Common myeloid progenitor, CD34-positive (primary cell): ENCODE measurements around the gene AGAP1.

ENCODE experiments used
- CTCF ChIA-PET: fragments of 350-600 bp; sonication (Branson Sonifier 250); formaldehyde crosslinking; loops from one replicate; lab custom pipeline; 2021; ENCODE audit warnings: antibody characterized with exemption; lab: Charles Lee
- POLR2A ChIA-PET: fragments of 350-600 bp; sonication (Branson Sonifier 250); formaldehyde crosslinking; loops from one replicate; lab custom pipeline; 2021; ENCODE audit warnings: antibody characterized with exemption; lab: Charles Lee
- DNase-seq, 3 donors: peaks; one replicate each; pipeline versions ENCODE4 v3.0.0 to v3.0.0-alpha.2; 2013
- H3K27ac ChIP-seq, 2 experiments: 1 replicate in 1 of 2; 2 replicates in 1 of 2; pipeline ENCODE4 v1.7.0; 2013; ENCODE audit warnings: inconsistent platforms in 2 of 2, low read length in 2 of 2, mild to moderate bottlenecking in 2 of 2, low read depth in 1 of 2, moderate library complexity in 1 of 2; ENCODE audit not compliant: severe bottlenecking in 2 of 2, insufficient read depth in 1 of 2, poor library complexity in 1 of 2
- H3K27me3 ChIP-seq, 5 experiments: replicated peaks in 2 of 5; 1 replicate in 3 of 5; 2 replicates in 2 of 5; pipeline versions ENCODE4 v1.6.1 to v1.7.0; 2013; ENCODE audit warnings: low read length in 4 of 5, mild to moderate bottlenecking in 2 of 5, moderate library complexity in 2 of 5, inconsistent platforms in 1 of 5; ENCODE audit not compliant: insufficient read depth in 5 of 5, control insufficient read depth in 4 of 5
- H3K36me3 ChIP-seq, 4 experiments: 1 replicate in 2 of 4; 2 replicates in 2 of 4; pipeline versions ENCODE4 v1.6.1 to v1.7.0; 2013; ENCODE audit warnings: low read length in 3 of 4, control low read depth in 1 of 4, mild to moderate bottlenecking in 1 of 4; ENCODE audit not compliant: control insufficient read depth in 4 of 4, insufficient read depth in 4 of 4
- H3K4me1 ChIP-seq, 4 experiments: 1 replicate in 3 of 4; 2 replicates in 1 of 4; pipeline versions ENCODE4 v1.6.1 to v1.7.1; 2013; ENCODE audit warnings: low read length in 3 of 4, mild to moderate bottlenecking in 3 of 4, control low read depth in 1 of 4, inconsistent platforms in 1 of 4, moderate library complexity in 1 of 4; ENCODE audit not compliant: control insufficient read depth in 4 of 4, insufficient read depth in 4 of 4; ENCODE audit errors: control extremely low read depth in 1 of 4
- H3K4me3 ChIP-seq, 7 experiments: 1 replicate in 4 of 7; 2 replicates in 3 of 7; pipeline versions ENCODE4 v1.5.1 to v1.7.0; 2013; ENCODE audit warnings: mild to moderate bottlenecking in 7 of 7, low read length in 6 of 7, moderate library complexity in 6 of 7, inconsistent platforms in 2 of 7, low read depth in 2 of 7, control low read depth in 1 of 7; ENCODE audit not compliant: insufficient read depth in 4 of 7, control insufficient read depth in 1 of 7; ENCODE audit errors: extremely low read depth in 1 of 7
- H3K9me3 ChIP-seq, 5 experiments: 1 replicate in 4 of 5; 2 replicates in 1 of 5; pipeline versions ENCODE4 v1.6.1 to v1.7.1; 2013; ENCODE audit warnings: low read length in 4 of 5, mild to moderate bottlenecking in 2 of 5, inconsistent platforms in 1 of 5, low read depth in 1 of 5, moderate library complexity in 1 of 5; ENCODE audit not compliant: control insufficient read depth in 4 of 5, insufficient read depth in 2 of 5; ENCODE audit errors: control extremely low read depth in 1 of 5
- WGBS: methylation state at CpG from one replicate; pipeline ENCODE4 v1.1.5; 2013; ENCODE audit not compliant: insufficient coverage; 5-methylcytosine and 5-hydroxymethylcytosine counted together

The AGAP1 gene

DNA sequence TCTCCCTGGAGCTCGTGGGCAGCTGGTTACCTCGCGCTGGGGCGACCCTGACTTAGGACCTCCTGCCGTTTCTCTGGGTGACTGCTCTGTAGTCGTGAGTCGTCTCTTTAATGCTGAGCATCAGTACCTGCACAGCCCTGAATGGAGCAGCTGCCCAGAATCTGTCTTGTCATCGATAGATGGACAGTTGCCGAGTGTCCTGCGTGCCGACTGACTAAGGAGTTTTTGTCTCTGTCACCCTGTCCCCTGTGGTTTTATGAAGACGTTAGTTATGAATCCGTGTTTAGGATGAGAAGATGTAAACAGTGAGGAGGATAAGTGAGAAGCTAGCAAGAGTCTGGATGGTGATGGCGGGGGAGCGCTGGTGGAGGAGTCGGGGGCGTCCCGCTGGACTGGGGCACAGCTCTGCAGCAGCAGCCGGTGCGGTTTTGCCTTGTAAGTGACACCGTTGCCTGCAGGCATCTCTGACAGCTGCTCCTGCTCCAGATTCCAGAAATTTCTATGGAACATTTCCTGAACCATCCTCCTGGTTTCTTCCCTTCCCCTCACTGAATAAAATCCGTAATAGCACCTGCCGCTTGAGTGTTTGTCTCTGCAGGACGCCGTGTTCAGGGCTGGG lies 13.3 kb downstream of the AGAP1 start:
- Histone ChIP-seq H3K27me3 (peaks cover 3 to 54% (median 10%) of the 10 kb centered on the region in 5 experiments), H3K36me3 (no peaks in the 10 kb centered on the region), H3K9me3 (no peaks in the 10 kb centered on the region), H3K4me3 (no peak overlapping the region), H3K4me1 (peaks cover 0 to 3% (median 0%) of the 10 kb centered on the region in 4 experiments), H3K27ac (no peak overlapping the region)
- 83% methylated on average over 24 of the region's 25 CpGs for WGBS
- POLR2A ChIA-PET = no interaction called here
- no peak for DNase-seq
- CTCF ChIA-PET = no interaction called here

DNA sequence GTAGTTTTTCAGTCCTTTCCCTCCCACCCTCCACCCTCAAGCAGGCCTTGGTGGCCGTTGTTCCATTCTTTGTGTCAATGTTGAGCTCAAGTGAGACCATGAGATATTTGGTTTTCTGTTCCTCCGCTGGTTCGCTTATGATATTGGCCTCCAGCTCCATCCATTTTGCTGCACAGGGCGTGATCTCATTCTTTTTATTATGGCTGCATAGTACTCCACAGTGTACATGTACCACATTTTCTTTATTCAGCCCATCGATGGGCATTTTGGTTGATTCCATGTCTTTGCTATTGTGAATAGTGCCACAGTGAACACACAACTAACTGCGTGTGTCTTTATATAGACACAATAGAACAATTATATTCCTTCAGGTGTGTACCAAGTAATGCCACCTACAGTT lies 14.1 kb downstream of the AGAP1 start:
- ChIA-PET POLR2A (no interaction called here), CTCF (no interaction called here)
- no peaks in the 10 kb centered on the region for H3K9me3 ChIP-seq
- WGBS = 95% methylated on average over 5 of the region's 6 CpGs
- H3K27me3 ChIP-seq = peaks cover under 1 to 49% (median 10%) of the 10 kb centered on the region in 5 experiments
- no peaks in the 10 kb centered on the region for H3K4me1 ChIP-seq
- DNase-seq = no peak
- H3K27ac ChIP-seq = no peak overlapping the region
- no peaks in the 10 kb centered on the region for H3K36me3 ChIP-seq
- no peak overlapping the region for H3K4me3 ChIP-seq

DNA sequence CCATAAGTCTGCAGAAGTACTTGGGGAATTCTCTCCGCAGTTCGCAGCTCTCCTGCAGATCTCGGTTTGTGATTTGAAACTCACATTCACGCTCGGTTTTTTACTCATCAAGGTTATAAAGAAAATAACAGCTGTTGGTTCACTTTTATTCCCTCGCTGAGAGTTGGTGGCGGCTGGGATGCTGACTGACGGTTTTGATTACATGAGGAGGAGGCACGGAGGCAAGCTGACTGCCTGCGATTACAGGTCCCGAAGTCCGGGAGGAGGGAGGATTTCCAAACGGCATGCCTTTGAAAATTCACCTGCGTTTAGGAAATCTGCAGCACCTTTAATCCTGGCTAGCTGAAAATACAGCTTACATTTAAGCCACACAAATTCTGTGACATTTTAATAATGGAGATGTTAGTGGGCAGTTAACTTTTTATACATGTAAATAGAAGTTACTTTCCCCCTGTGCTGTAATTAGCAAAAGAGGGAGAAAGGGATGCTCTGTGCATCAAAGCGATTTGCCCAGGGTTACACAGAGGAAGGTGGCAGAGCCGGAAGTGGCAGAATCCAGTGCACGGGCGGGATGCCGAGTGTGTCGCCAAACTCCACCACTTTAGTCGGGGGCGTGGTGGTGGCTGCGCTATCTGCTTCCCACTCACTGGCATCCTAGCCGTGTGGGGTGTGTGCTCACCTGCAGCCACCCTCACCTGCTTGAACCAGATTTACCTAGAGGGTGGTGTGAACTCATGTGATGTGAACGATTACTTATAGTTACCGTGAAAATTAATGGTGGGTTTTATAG lies 14.7 kb downstream of the AGAP1 start:
- H3K4me3 ChIP-seq = no peak overlapping the region
- H3K4me1 ChIP-seq = no peaks in the 10 kb centered on the region
- ChIA-PET CTCF (no interaction called here), POLR2A (no interaction called here)
- H3K36me3 ChIP-seq = no peaks in the 10 kb centered on the region
- H3K27me3 ChIP-seq = peaks cover 0 to 44% (median 6%) of the 10 kb centered on the region in 5 experiments
- no peaks in the 10 kb centered on the region for H3K9me3 ChIP-seq
- DNase-seq = no peak
- no peak overlapping the region for H3K27ac ChIP-seq
- 95% methylated on average over 19 of the region's 26 CpGs for WGBS

DNA sequence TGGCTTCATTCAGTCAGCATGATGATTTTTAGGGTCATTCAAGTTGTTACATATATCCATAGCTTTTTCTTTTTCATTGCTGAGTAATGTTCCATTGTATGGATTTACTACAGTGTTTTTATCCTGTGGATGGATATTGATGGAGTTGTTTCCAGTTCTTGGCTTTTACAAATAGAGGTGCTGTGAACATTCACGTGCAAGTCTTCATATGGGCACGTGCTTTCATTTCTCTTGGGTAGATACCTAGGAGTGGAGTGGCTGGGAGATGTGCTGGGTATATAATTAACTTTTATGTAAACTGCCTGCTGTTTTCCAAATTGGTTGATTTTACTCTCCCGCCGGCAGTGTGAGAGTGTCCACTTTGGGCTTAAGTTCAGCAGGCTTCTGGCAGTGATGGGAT lies 16.5 kb downstream of the AGAP1 start:
- Histone ChIP-seq H3K27ac (no peak overlapping the region), H3K36me3 (no peaks in the 10 kb centered on the region), H3K9me3 (peaks cover 0 to under 1% (median 0%) of the 10 kb centered on the region in 5 experiments), H3K27me3 (peaks cover 0 to 32% (median 0%) of the 10 kb centered on the region in 5 experiments), H3K4me1 (no peaks in the 10 kb centered on the region), H3K4me3 (no peak overlapping the region)
- POLR2A ChIA-PET = no interaction called here
- 96% methylated on average over 4 of the region's 4 CpGs for WGBS
- CTCF ChIA-PET = no interaction called here
- DNase-seq = no peak

DNA sequence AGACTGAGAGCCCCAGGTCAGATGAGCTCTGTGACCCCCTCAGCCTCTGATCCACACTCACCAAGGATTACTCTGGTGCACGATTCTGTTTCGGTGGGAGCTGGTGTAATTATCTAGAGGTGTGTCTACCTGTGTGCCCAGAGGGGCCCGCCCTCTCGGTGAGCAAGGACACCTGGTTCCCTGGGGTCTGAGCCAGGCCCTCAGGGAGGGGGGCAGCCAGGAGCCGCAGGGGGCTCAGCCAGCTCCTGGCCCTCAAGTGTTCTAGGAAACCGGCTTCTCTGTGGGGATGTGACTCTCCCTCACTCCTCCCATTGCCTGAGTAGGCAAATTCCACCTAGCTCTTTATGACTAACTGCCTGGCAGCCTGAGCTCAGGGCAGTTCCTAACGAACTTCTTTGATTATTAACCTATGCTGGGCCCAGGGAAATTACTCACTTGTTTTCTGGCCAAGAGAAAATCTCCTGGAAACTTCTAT lies 17.4 kb downstream of the AGAP1 start:
- Histone ChIP-seq H3K36me3 (no peaks in the 10 kb centered on the region), H3K4me1 (no peaks in the 10 kb centered on the region), H3K9me3 (peaks cover 0 to 5% (median 0%) of the 10 kb centered on the region in 5 experiments), H3K27me3 (peaks cover 0 to 27% (median 0%) of the 10 kb centered on the region in 5 experiments), H3K27ac (no peak overlapping the region), H3K4me3 (no peak overlapping the region)
- ChIA-PET POLR2A (no interaction called here), CTCF (no interaction called here)
- WGBS = 69% methylated on average over 7 of the region's 7 CpGs
- DNase-seq = peak in 1 of 3 donors; percentile 9

DNA sequence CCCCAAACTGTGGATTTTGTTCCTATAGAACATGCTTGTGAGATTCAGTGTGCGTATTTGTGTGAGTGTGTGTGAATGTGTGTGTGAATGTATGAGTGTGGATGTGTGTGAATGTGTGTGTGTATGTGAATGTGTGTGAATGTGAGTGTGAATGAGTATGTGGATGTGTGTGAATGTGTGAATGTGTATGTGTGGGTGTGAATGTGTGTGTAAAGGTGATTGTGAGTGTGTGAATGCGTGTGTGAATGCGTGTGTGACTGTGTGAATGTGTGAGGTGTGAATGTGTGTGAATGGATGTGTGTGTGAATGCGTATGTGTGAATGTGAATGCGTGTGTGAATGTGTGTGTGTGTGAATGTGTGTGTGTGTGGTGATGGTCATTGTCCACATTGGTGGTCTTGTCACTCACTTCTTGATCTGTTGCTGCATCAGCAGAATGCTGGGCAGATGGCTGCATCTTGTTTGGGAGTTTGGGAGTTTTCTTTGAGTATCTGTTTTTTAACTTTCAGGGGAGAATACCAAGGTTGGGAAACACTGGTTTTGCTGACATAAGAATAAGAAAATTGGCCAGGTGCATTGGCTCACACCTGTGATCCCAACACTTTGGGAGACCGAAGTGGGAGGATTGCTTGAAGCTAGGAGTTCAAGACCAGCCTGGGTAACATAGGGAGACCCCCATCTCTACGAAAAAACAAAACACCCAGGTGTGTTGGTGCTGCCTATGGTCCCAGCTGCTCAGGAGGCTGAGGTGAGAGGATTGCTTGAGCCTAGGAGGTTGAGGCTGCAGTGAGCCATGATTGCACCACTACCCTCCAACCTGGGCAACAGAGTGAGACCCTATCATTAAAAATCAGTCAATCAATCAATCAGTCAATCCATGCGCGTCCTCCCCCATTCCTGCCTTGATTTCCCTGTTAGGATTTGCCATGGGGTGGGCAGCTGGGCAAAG lies 18.2 kb downstream of the AGAP1 start:
- WGBS = 92% methylated on average over 9 of the region's 9 CpGs
- peaks cover 0 to 5% (median 0%) of the 10 kb centered on the region in 5 experiments for H3K9me3 ChIP-seq
- H3K4me3 ChIP-seq = no peak overlapping the region
- peaks cover 0 to 35% (median 0%) of the 10 kb centered on the region in 5 experiments for H3K27me3 ChIP-seq
- ChIA-PET POLR2A (no interaction called here), CTCF (no interaction called here)
- no peaks in the 10 kb centered on the region for H3K4me1 ChIP-seq
- no peak overlapping the region for H3K27ac ChIP-seq
- H3K36me3 ChIP-seq = no peaks in the 10 kb centered on the region
- no peak for DNase-seq
